GM18511 (cell line): ENCODE data around the gene HOXA13.

Experiments
- ATAC-seq: cut with Tn5 transposase; IDR thresholded peaks from one replicate; pipeline ENCODE4 v1.9.1; 2021; ENCODE audit warnings: mild to moderate bottlenecking, moderate library complexity; ENCODE audit not compliant: unreplicated experiment

HOXA13 gene

DNA sequence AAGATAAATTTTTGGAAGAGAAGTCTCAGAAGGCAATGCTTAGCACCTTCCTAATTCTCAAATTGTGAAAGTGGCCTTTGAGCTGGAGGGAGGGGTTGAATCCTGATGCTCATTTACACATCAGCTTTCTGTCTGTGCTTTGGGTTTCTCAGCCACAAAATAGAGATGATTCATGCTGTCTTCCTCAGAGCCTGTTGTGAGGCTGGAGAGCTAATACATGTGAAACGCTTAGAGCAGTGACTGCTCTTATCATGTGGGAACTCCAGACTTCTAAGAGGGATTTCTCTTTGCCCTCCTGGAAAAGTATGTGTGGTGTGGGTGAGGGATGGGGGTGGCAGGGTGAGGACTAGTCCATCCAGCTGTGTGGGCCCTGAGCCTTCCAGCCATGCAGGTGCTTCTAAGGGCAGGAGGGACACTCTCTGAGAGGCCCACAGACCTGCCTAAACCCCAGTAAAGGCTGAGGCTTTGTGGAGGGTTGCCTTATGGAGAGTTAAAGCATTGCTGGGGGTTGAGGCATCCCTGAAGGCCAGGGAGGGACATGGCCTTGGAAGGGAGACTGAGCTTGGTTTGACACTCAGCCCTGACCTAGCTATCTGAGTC is 37.9 kb upstream of the HOXA13 start:
- ATAC-seq, result no peak

DNA sequence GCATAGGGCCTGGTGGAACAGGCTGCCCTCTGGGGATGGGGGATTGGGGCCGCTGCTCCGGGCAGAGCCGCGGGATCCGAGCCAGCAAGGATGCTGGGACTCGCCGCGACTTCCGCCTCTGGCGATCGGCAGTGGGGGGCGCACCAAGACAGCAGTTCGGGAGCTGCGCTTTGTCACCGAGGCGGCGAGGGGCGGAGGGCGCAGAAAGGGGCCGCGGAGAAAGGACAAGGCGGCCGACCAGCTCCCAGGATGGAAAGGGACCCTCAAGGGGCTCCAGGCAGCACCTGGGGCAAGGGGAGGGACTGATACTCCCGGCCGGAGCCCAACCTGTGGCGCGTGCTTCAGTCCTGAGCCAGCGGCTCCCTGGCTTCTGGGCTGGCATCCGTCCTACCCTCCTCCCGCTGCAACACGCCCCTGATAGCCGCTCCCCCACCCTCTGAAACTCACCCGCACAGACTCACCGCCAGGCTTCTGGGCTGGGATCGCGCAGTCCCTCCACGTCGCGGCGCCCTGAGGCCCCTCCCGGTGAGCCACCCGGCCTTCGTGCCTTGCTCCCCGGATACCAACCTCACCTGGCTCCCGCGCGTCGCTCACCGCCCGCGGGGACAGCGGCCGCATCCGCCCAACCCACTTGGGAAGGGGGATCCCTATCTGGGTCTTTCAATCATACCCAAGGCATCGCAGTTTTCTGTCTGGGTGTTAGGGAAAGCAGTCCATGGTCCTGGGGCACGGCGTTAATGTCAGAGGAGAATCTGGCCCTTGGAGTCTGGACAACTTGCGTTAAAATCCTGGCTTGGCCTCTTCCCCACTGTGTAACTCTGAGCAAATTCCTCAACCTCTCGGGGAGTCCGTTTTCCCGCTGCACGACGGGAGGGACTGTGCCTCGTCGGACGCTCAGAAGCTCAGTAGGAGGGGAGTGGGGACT is 35.8 kb upstream of the HOXA13 start:
- ATAC-seq, result no peak

GRCh38 chr7:27229448-27229847 is 29.6 kb upstream of the HOXA13 start:
- ATAC-seq, result no peak

GRCh38 chr7:27224983-27225934 is 25.4 kb upstream of the HOXA13 start:
- no peak for ATAC-seq

GRCh38 chr7:27223941-27224575 is 24.2 kb upstream of the HOXA13 start:
- ATAC-seq, result no peak

DNA sequence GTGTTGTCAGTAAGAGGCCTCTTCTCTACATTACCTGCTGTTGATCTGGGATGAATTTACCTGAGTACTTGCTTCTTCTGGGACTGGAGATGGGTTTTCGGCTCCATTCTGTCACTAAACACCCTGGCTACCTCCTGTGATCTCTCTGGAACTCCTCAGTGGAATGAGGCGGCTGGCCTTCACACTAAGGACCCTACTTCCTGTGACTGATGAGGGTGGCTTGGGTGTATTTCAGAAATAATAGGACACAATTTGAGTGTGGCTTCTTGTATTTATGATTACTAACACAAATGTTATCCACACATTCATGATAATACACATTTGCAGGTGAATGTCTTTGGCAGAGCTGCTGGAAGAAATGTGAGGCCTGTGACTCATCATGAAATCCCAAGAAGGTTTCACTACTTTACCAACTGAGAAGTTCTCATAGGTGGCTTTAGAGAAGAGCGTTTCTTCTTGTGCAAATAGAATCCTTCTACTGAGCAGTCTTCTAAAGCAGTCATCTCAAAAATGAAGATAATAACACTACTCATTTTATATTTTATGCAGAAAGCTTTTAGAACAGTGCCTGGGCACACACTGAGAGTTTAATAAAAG is 21.4 kb upstream of the HOXA13 start:
- no peak for ATAC-seq

GRCh38 chr7:27220440-27220955 is 20.6 kb upstream of the HOXA13 start:
- ATAC-seq, result no peak

GRCh38 chr7:27219821-27220220 is 19.9 kb upstream of the HOXA13 start:
- no peak for ATAC-seq

GRCh38 chr7:27217951-27218350 is 18.1 kb upstream of the HOXA13 start:
- no peak for ATAC-seq

- ATAC-seq, result no peak
Observed at GRCh38 chr7:27215356-27215755, 15.5 kb upstream of the HOXA13 start.

DNA sequence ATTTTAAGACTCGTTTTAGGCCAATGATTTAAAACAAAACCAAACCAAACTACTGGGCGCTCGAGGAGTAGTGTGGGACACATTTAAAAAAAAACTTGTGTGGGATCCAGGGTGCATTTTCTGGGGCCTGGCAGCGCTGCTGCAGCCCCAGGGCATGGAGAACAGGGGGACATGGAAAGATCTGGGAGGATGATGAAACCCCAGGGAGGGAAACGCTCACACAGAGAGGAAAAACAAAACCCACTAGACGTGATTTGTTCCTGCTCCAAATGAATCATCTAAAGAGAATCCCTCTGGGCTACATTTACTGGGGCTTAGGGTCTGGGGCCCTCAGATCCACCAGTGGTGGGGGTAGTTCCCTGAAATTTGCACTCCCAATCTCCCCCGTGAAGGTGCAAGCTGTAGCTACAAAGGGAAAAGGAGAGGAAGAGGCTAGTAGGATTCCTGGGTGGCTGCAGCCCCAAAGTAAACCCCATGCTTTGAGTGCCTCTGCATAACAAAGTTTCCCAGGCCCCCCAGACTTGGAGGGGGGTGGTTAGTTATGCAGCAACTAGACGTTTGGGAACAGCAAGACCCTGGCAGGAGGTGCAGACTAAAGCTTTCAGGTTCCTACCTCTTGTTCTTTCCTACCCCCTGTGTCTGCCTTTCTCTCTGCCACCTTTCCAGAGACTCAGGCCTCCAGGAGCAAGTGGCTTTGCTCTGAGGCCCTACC is 14.5 kb upstream of the HOXA13 start:
- no peak for ATAC-seq

DNA sequence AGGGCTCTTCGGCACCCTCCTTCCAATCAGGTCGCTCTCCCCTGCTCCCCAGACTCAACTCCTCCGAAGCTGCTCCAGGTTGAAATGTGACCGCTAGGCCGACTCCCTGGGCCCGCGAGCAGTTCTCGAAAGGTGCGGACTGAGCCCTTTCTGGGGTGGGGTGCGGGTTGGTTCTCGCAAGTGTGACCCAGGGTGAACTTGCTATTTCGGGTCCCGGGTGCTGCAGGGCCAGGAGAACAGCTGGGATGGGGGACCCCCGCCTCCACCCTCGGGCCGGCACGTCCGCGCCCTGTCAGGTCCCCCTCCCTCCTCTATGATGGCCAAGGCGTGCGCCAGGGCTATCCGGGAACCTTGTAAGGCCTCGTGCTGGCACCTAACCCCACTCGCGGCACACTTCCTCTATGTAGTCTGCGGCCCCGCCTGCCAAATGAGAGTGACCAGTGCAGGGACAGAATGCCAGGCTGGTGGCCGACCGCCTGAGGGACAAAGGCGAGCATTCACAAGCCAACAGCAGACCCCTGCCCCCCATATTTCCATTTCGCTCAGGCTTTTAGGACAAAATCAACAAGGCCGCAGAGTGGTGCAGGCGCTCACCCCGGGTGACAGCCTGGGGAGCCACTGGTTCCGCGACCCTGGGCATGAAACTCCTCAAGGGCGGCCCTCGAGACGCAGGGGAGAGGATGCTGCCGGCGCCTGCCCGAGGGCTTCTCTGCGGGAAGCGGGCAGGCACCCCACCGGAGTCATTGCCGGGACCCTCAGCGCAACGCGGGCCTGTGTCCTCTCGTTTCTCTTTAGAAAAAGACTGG is 13.7 kb upstream of the HOXA13 start:
- ATAC-seq, result no peak

DNA sequence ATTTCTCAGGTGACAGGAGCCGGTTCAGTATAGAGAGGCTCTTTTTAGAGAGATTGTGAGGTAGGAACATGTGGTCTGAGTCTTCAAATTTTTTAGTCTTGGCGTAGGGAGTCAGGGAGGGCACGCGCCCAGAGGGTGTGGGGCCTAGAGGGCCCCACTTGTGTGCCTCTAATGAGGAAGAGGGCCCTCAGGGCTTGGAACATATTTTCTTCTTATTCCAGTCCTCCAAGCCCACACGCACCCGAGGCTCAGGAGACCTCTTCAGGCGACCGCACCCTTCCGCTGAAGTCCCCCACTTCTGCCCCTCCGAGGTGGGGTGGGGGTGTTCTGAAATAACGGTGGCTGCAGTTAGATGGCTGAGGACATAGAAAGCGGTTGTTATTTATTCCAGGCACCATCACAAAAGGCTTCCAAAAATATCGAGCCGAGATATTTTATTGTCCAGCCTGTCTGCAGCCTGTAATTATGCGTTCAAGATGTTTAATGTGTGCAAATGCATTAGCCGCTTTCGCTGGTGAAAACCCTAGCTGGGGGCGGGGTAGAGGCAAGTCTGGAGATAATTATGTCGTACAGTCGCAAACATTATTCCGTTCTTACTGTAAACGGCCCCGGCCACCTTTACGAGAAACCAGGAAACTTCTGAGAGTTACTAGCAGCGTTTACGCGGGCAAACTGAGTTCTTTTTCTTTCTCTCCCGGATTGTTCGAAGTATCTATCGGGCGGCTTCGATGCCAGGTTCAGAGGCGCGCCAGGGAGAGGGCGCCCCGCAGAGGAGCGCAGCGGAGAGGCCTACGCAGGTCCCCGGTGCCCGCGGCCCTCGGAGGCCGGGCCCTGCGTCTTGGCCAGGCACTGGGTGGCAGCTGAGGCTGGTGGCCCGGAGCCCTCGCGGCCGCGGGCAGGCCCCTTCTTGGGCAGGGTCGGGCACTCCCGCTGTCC is 12.9 kb upstream of the HOXA13 start:
- no peak for ATAC-seq

GRCh38 chr7:27211764-27212204 is 11.9 kb upstream of the HOXA13 start:
- no peak for ATAC-seq

- no peak for ATAC-seq
Observed at GRCh38 chr7:27211084-27211446, 11.2 kb upstream of the HOXA13 start.

GRCh38 chr7:27210441-27211083 is 10.7 kb upstream of the HOXA13 start:
- no peak for ATAC-seq

DNA sequence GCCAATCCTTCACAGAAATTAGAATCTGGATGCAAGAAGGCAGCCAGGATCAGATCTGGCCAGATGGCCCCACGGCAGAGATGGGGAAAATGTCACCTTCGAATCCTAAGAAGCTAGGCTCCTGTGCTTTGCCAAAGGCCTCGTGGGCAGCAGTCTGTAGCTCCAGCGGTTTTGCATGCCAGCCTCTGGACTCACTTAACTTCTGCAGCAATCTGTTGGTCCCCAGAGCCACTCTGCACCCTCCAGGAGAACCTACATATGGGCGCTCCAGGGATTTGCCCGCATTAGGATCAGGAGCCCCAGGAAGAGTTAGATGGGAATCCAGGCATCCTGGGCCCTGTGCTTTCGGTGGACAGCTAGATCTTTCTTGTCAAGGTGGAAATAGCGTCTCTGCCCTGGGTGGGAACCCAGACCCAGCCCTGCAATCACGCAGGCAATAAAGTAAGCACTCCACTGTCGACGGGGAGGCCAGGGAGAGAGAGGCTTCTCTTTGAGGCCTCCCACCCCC is 10.1 kb upstream of the HOXA13 start:
- no peak for ATAC-seq
